ENCODE measurements around the gene UNC5B.
"Not testable (repeated sequence)": the region's sequence is repeated elsewhere in the genome, so short reads cannot be mapped to it uniquely, and the experiment has no call there.

UNC5B gene

GRCh38 chr10:71209731-71210541 is 2.4 kb upstream of the UNC5B start:
- DNase-seq (ENCODE audit: low read depth in 2 of 2), result no peak

GRCh38 chr10:71210542-71210871 is 1.9 kb upstream of the UNC5B start:
- DNase-seq (ENCODE audit: low read depth in 2 of 2), result no peak

GRCh38 chr10:71211053-71211452 is 1.3 kb upstream of the UNC5B start:
- no peak for DNase-seq (ENCODE audit: low read depth in 2 of 2)

- DNase-seq (ENCODE audit: low read depth in 2 of 2), result no peak
These were observed 524 bp upstream of the UNC5B start for GRCh38 chr10:71211775-71212317.

GRCh38 chr10:71213127-71213621 is 804 bp downstream of the UNC5B start:
- no peak for DNase-seq (ENCODE audit: low read depth in 2 of 2)

GRCh38 chr10:71213761-71214440 is 1.5 kb downstream of the UNC5B start:
- DNase-seq (ENCODE audit: low read depth in 2 of 2), result no peak

GRCh38 chr10:71214641-71215559 is 2.5 kb downstream of the UNC5B start:
- DNase-seq (ENCODE audit: low read depth in 2 of 2), result no peak

GRCh38 chr10:71216363-71216695 is 4.0 kb downstream of the UNC5B start:
- no peak for DNase-seq (ENCODE audit: low read depth in 2 of 2)

- DNase-seq (ENCODE audit: low read depth in 2 of 2), result no peak
These were observed 4.4 kb downstream of the UNC5B start for GRCh38 chr10:71216751-71217265.

GRCh38 chr10:71217266-71218045 is 5.1 kb downstream of the UNC5B start:
- DNase-seq (ENCODE audit: low read depth in 2 of 2), result no peak

GRCh38 chr10:71218046-71218650 is 5.8 kb downstream of the UNC5B start:
- no peak for DNase-seq (ENCODE audit: low read depth in 2 of 2)

GRCh38 chr10:71218651-71219050 is 6.3 kb downstream of the UNC5B start:
- no peak for DNase-seq (ENCODE audit: low read depth in 2 of 2)

GRCh38 chr10:71219236-71219917 is 7.0 kb downstream of the UNC5B start:
- DNase-seq (ENCODE audit: low read depth in 2 of 2), result not testable (repeated sequence)

GRCh38 chr10:71219918-71220688 is 7.7 kb downstream of the UNC5B start:
- DNase-seq (ENCODE audit: low read depth in 2 of 2), result no peak

GRCh38 chr10:71220689-71221540 is 8.5 kb downstream of the UNC5B start:
- no peak for DNase-seq (ENCODE audit: low read depth in 2 of 2)

GRCh38 chr10:71221586-71222202 is 9.3 kb downstream of the UNC5B start:
- DNase-seq (ENCODE audit: low read depth in 2 of 2), result no peak

GRCh38 chr10:71222601-71223346 is 10.4 kb downstream of the UNC5B start:
- no peak for DNase-seq (ENCODE audit: low read depth in 2 of 2)
